Ecto neural progenitor cell (in vitro differentiated cells): ENCODE data around the gene TLR9.

Source experiments
- DNase-seq: peaks from one replicate; pipeline ENCODE4 v3.0.0-alpha.2; 2018; ENCODE audit warnings: low spot score

Gene TLR9

GRCh38 chr3:52216585-52217408 lies 8.6 kb downstream of the TLR9 start:
- peak; percentile 32 for DNase-seq

GRCh38 chr3:52215351-52215750 lies 10.1 kb downstream of the TLR9 start:
- DNase-seq, result no peak

GRCh38 chr3:52213901-52214300 lies 11.5 kb downstream of the TLR9 start:
- no peak for DNase-seq

- DNase-seq, result no peak
Observed at GRCh38 chr3:52213005-52213404, 12.4 kb downstream of the TLR9 start.

GRCh38 chr3:52211268-52211891 lies 14.1 kb downstream of the TLR9 start:
- no peak for DNase-seq

GRCh38 chr3:52210550-52211046 lies 14.8 kb downstream of the TLR9 start:
- no peak for DNase-seq

GRCh38 chr3:52210037-52210436 lies 15.4 kb downstream of the TLR9 start:
- no peak for DNase-seq

- DNase-seq, result no peak
Observed at GRCh38 chr3:52208556-52208955, 16.9 kb downstream of the TLR9 start.

- no peak for DNase-seq
Observed at GRCh38 chr3:52205727-52206372, 19.6 kb downstream of the TLR9 start.

- DNase-seq, result no peak
Observed at GRCh38 chr3:52204337-52205073, 20.9 kb downstream of the TLR9 start.

GRCh38 chr3:52203701-52204100 lies 21.7 kb downstream of the TLR9 start:
- DNase-seq, result no peak

GRCh38 chr3:52202384-52203077 lies 22.9 kb downstream of the TLR9 start:
- DNase-seq, result no peak

- no peak for DNase-seq
Observed at GRCh38 chr3:52200981-52201679, 24.3 kb downstream of the TLR9 start.

GRCh38 chr3:52198643-52199608 lies 26.5 kb downstream of the TLR9 start:
- no peak for DNase-seq

GRCh38 chr3:52197842-52198625 lies 27.4 kb downstream of the TLR9 start, which contains the start of gene ALAS1:
Gene ALAS1 (plus strand): TSS chr3:52198160. CDS start chr3:52199242, 1,082 bp downstream.
- DNase-seq, result peak; percentile 98

- no peak for DNase-seq
Observed at GRCh38 chr3:52197499-52197841, 28.0 kb downstream of the TLR9 start.

- DNase-seq, result no peak
Observed at GRCh38 chr3:52196977-52197376, 28.5 kb downstream of the TLR9 start.

GRCh38 chr3:52195823-52196331 lies 29.6 kb downstream of the TLR9 start:
- DNase-seq, result no peak

- no peak for DNase-seq
Observed at GRCh38 chr3:52195291-52195597, 30.2 kb downstream of the TLR9 start.
